NCI-H446 (cell line): Measurements from ENCODE around the gene DAW1.
"Not testable (repeated sequence)": the region's sequence is repeated elsewhere in the genome, so short reads cannot be mapped to it uniquely, and the experiment has no call there.

ENCODE experiments used
- DNase-seq, 2 experiments: peaks; one replicate each; lab custom pipeline; 2025; lab: John Stamatoyannopoulos, UW

DAW1 gene

GRCh38 chr2:227871375-227871791, at the start of gene DAW1:
Gene DAW1, plus strand, starts transcription at chr2:227871631. Its CDS starts 59 bp downstream, at chr2:227871690.
- DNase-seq, result peak in 1 of 2 experiments; percentile 9

GRCh38 chr2:227822416-227823003, 48.9 kb upstream of the DAW1 start:
- no peak for DNase-seq

GRCh38 chr2:227823922-227824321, 47.5 kb upstream of the DAW1 start:
- no peak for DNase-seq

GRCh38 chr2:227824711-227825110, 46.7 kb upstream of the DAW1 start:
- no peak for DNase-seq

- DNase-seq, result no peak
Measured at GRCh38 chr2:227826019-227826521, 45.4 kb upstream of the DAW1 start.

GRCh38 chr2:227826563-227826962, 44.9 kb upstream of the DAW1 start:
- no peak for DNase-seq

GRCh38 chr2:227827143-227827542, 44.3 kb upstream of the DAW1 start:
- DNase-seq, result no peak

- DNase-seq, result no peak
Measured at GRCh38 chr2:227828477-227828912, 42.9 kb upstream of the DAW1 start.

- no peak for DNase-seq
Measured at GRCh38 chr2:227829337-227829736, 42.1 kb upstream of the DAW1 start.

- no peak for DNase-seq
Measured at GRCh38 chr2:227834423-227834822, 37.0 kb upstream of the DAW1 start.

- DNase-seq, result no peak
Measured at GRCh38 chr2:227834916-227835650, 36.3 kb upstream of the DAW1 start.

GRCh38 chr2:227839339-227840129, 31.9 kb upstream of the DAW1 start:
- not testable (repeated sequence) for DNase-seq

- DNase-seq, result no peak
Measured at GRCh38 chr2:227846831-227847230, 24.6 kb upstream of the DAW1 start.

- DNase-seq, result no peak
Measured at GRCh38 chr2:227848146-227848545, 23.3 kb upstream of the DAW1 start.

GRCh38 chr2:227848586-227848985, 22.8 kb upstream of the DAW1 start:
- DNase-seq, result no peak

- no peak for DNase-seq
Measured at GRCh38 chr2:227849906-227850305, 21.5 kb upstream of the DAW1 start.

- no peak for DNase-seq
Measured at GRCh38 chr2:227853204-227853629, 18.2 kb upstream of the DAW1 start.

GRCh38 chr2:227853765-227854271, 17.6 kb upstream of the DAW1 start:
- DNase-seq, result no peak

GRCh38 chr2:227855440-227855839, 16.0 kb upstream of the DAW1 start:
- no peak for DNase-seq

GRCh38 chr2:227856697-227857096, 14.7 kb upstream of the DAW1 start:
- DNase-seq, result no peak

GRCh38 chr2:227860221-227860641, 11.2 kb upstream of the DAW1 start:
- DNase-seq, result no peak

- DNase-seq, result no peak
Measured at GRCh38 chr2:227861011-227861410, 10.4 kb upstream of the DAW1 start.
